ENCODE results near the gene CRCP.
"Not testable (repeated sequence)": the region's sequence is repeated elsewhere in the genome, so short reads cannot be mapped to it uniquely, and the experiment has no call there.

- TF ChIP-seq, protein P1, sequence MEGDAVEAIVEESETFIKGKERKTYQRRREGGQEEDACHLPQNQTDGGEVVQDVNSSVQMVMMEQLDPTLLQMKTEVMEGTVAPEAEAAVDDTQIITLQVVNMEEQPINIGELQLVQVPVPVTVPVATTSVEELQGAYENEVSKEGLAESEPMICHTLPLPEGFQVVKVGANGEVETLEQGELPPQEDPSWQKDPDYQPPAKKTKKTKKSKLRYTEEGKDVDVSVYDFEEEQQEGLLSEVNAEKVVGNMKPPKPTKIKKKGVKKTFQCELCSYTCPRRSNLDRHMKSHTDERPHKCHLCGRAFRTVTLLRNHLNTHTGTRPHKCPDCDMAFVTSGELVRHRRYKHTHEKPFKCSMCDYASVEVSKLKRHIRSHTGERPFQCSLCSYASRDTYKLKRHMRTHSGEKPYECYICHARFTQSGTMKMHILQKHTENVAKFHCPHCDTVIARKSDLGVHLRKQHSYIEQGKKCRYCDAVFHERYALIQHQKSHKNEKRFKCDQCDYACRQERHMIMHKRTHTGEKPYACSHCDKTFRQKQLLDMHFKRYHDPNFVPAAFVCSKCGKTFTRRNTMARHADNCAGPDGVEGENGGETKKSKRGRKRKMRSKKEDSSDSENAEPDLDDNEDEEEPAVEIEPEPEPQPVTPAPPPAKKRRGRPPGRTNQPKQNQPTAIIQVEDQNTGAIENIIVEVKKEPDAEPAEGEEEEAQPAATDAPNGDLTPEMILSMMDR (IDR thresholded peaks at IDR 0.05) = not testable (repeated sequence)
- not testable (repeated sequence) for TF ChIP-seq POLR2A, POLR2AphosphoS5, EP300 (IDR thresholded peaks at IDR 0.05)
Measured at GRCh38 chr7:66156035-66156434, 41.4 kb downstream of the CRCP start.

All from stomach (tissue), 4 donors.